Natural killer cell (primary cell): Measurements from ENCODE around the gene PTAR1. TPM values are rescaled to one million over a fixed set of nuclear protein-coding genes. Genes with fewer than 3 reads are reported as not detected.

Source experiments
- ATAC-seq, 3 donors: fragments of 150-1000 bp in 2 of 3; fragments of 200-7000 bp in 1 of 3; cut with Tn5 transposase; 1 replicate in 1 of 3; 2 replicates in 2 of 3; pipeline ENCODE4 v1.10.0; 2021; ENCODE audit warnings: mild to moderate bottlenecking in 2 of 3, moderate library complexity in 2 of 3
- DNase-seq, 2 donors: peaks; one replicate each; pipeline versions ENCODE4 v3.0.0 to v3.0.0-alpha.2; 2013 to 2021; ENCODE audit warnings: mixed read lengths in 1 of 2
- H3K27ac ChIP-seq: one replicate; pipeline ENCODE4 v1.5.1; 2013; ENCODE audit warnings: mild to moderate bottlenecking, low read length
- H3K27me3 ChIP-seq: one replicate; pipeline ENCODE4 v1.6.1; 2013; ENCODE audit warnings: low read length; ENCODE audit not compliant: control insufficient read depth, insufficient read depth
- H3K36me3 ChIP-seq: one replicate; pipeline ENCODE4 v1.6.1; 2013; ENCODE audit warnings: low read length; ENCODE audit not compliant: control insufficient read depth, insufficient read depth
- H3K4me1 ChIP-seq: one replicate; pipeline ENCODE4 v1.6.1; 2013; ENCODE audit warnings: low read length; ENCODE audit not compliant: control insufficient read depth, insufficient read depth
- H3K4me3 ChIP-seq: one replicate; pipeline ENCODE4 v1.5.1; 2013; ENCODE audit warnings: low read length
- H3K9me3 ChIP-seq: one replicate; pipeline ENCODE4 v1.6.1; 2013; ENCODE audit warnings: low read length; ENCODE audit not compliant: control insufficient read depth, insufficient read depth
- H3K27ac Mint-ChIP-seq, 2 donors: one replicate each; pipeline ENCODE4 v1.8.0; 2022; ENCODE audit warnings: mild to moderate bottlenecking in 2 of 2, mixed read lengths in 2 of 2, moderate library complexity in 1 of 2
- H3K27me3 Mint-ChIP-seq, 2 donors: one replicate each; pipeline ENCODE4 v1.8.0; 2022; ENCODE audit warnings: low read depth in 2 of 2, mixed read lengths in 2 of 2
- H3K36me3 Mint-ChIP-seq: one replicate; pipeline ENCODE4 v1.8.0; 2022; ENCODE audit warnings: mixed read lengths
- H3K4me1 Mint-ChIP-seq, 2 donors: one replicate each; pipeline ENCODE4 v1.8.0; 2022; ENCODE audit warnings: mixed read lengths in 2 of 2
- H3K4me3 Mint-ChIP-seq: one replicate; pipeline ENCODE4 v1.8.0; 2022; ENCODE audit warnings: mild to moderate bottlenecking, moderate library complexity, mixed read lengths
- H3K9me3 Mint-ChIP-seq, 2 donors: one replicate each; pipeline ENCODE4 v1.8.0; 2022; ENCODE audit warnings: mixed read lengths in 2 of 2
- CTCF ChIP-seq: fragments of 200-600 bp; IDR thresholded peaks from one replicate; pipeline ENCODE4 v1.8.0; 2022; ENCODE audit warnings: antibody characterized with exemption
- WGBS: methylation state at CpG from one replicate; pipeline ENCODE4 v1.1.7; 2013; ENCODE audit warnings: missing lambda C conversion rate; ENCODE audit not compliant: insufficient coverage; 5-methylcytosine and 5-hydroxymethylcytosine counted together
- intact Hi-C: fragments of 100-400 bp; cut with micrococcal nuclease; formaldehyde crosslinking; loops from one replicate; pipeline ENCODE4 v1.14.2; 2022
- total RNA-seq, 4 donors: library from RNA; stranded (reverse); fragments of 120-200 nt in 1 of 4; gene quantifications; one replicate each; pipeline versions ENCODE4 v1.2.3 to v1.2.4, GENCODE V29; 2013 to 2022

Gene PTAR1
- total RNA-seq, 3 donors from 2014 or later (not counting 1 experiment from before 2014, with no cell fraction given): 76.4 to 87.9 (median 85.6) TPM

GRCh38 chr9:69740872-69741505, 18.8 kb downstream of the PTAR1 start:
- 100% methylated on average over 2 of the region's 2 CpGs for WGBS
- peaks cover 14% of the 10 kb centered on the region for H3K36me3 ChIP-seq
- ATAC-seq (no peak), DNase-seq (no peak)
- no peak overlapping the region for H3K27ac ChIP-seq
- H3K4me3 ChIP-seq: no peak overlapping the region
- intact Hi-C loops: no loop called here
- Mint-ChIP-seq H3K36me3 (no peaks in the 10 kb centered on the region), H3K27ac (no peak overlapping the region), H3K4me3 (no peak overlapping the region), H3K9me3 (no peaks in the 10 kb centered on the region), H3K27me3 (no peaks in the 10 kb centered on the region), H3K4me1 (peaks cover 26 to 31% of the 10 kb centered on the region in 2 donors)
- no peaks in the 10 kb centered on the region for H3K4me1 ChIP-seq
- no peak for TF ChIP-seq CTCF
- H3K27me3 ChIP-seq: no peaks in the 10 kb centered on the region
- H3K9me3 ChIP-seq: no peaks in the 10 kb centered on the region

- Histone ChIP-seq H3K4me1 (no peaks in the 10 kb centered on the region), H3K4me3 (no peak overlapping the region), H3K9me3 (no peaks in the 10 kb centered on the region), H3K27me3 (no peaks in the 10 kb centered on the region), H3K36me3 (peaks cover 50% of the 10 kb centered on the region), H3K27ac (no peak overlapping the region)
- WGBS: 100% methylated on average over 2 of the region's 2 CpGs
- DNase-seq (no peak), ATAC-seq (no peak)
- Mint-ChIP-seq H3K36me3 (peaks cover 23% of the 10 kb centered on the region), H3K4me3 (no peak overlapping the region), H3K9me3 (no peaks in the 10 kb centered on the region), H3K4me1 (peaks cover 5 to 9% of the 10 kb centered on the region in 2 donors), H3K27me3 (no peaks in the 10 kb centered on the region), H3K27ac (no peak overlapping the region)
- TF ChIP-seq CTCF: no peak
- intact Hi-C loops: no loop called here
Measured at GRCh38 chr9:69731348-69731747, 28.5 kb downstream of the PTAR1 start.

GRCh38 chr9:69719983-69720382, 39.8 kb downstream of the PTAR1 start:
- peaks cover 36% of the 10 kb centered on the region for H3K36me3 ChIP-seq
- H3K9me3 Mint-ChIP-seq: no peaks in the 10 kb centered on the region
- intact Hi-C loops: no loop called here
- WGBS: 100% methylated on average over 2 of the region's 2 CpGs
- TF ChIP-seq CTCF: no peak
- no peaks in the 10 kb centered on the region for H3K4me1 ChIP-seq
- no peak for DNase-seq
- H3K27me3 ChIP-seq: no peaks in the 10 kb centered on the region
- no peaks in the 10 kb centered on the region for H3K9me3 ChIP-seq
- H3K36me3 Mint-ChIP-seq: peaks cover 5% of the 10 kb centered on the region
- ATAC-seq: no peak
- H3K4me1 Mint-ChIP-seq: peaks cover 5% of the 10 kb centered on the region in 2 donors
- no peak overlapping the region for H3K27ac ChIP-seq
- no peak overlapping the region for H3K4me3 Mint-ChIP-seq
- peak overlapping the region in 1 of 2 donors; percentile 25 for H3K27ac Mint-ChIP-seq
- H3K27me3 Mint-ChIP-seq: no peaks in the 10 kb centered on the region
- no peak overlapping the region for H3K4me3 ChIP-seq

- Histone ChIP-seq H3K9me3 (no peaks in the 10 kb centered on the region), H3K36me3 (peaks cover 34% of the 10 kb centered on the region), H3K27ac (no peak overlapping the region), H3K4me3 (no peak overlapping the region), H3K4me1 (no peaks in the 10 kb centered on the region), H3K27me3 (no peaks in the 10 kb centered on the region)
- no peak for ATAC-seq
- Mint-ChIP-seq H3K36me3 (peaks cover 5% of the 10 kb centered on the region), H3K27me3 (no peaks in the 10 kb centered on the region), H3K27ac (no peak overlapping the region), H3K9me3 (no peaks in the 10 kb centered on the region), H3K4me3 (no peak overlapping the region), H3K4me1 (peaks cover 5% of the 10 kb centered on the region in 2 donors)
- 93% methylated on average over 3 of the region's 3 CpGs for WGBS
- DNase-seq: no peak
- intact Hi-C loops: no loop called here
- TF ChIP-seq CTCF: no peak
Measured at GRCh38 chr9:69719367-69719766, 40.4 kb downstream of the PTAR1 start.
